WTC11 (cell line): Measurements from ENCODE around the gene EIF3B. TPM values are rescaled to one million over a fixed set of nuclear protein-coding genes. Genes with fewer than 3 reads are reported as not detected.
A peak's percentile ranks its signal among the peaks of the same experiment; 100 is the strongest.

Source experiments
- AR ChIP-seq: fragments of 250-450 bp; sonication (Bioruptor Pico); IDR thresholded peaks from 2 replicates; pipeline ENCODE4 v1.9.0; 2021; ENCODE audit warnings: mild to moderate bottlenecking
- ATF2 ChIP-seq: sonication (generic); formaldehyde crosslinking; IDR thresholded peaks from 2 replicates; pipeline ENCODE4 v1.8.1; 2022; ENCODE audit warnings: low read depth, missing genetic modification reagents, borderline replicate concordance
- CREB1 ChIP-seq: sonication (generic); formaldehyde crosslinking; IDR thresholded peaks from 2 replicates; pipeline ENCODE4 v1.8.0; 2023; ENCODE audit warnings: mild to moderate bottlenecking, missing genetic modification reagents
- CTCF ChIP-seq: fragments of 200-600 bp; IDR thresholded peaks from 2 replicates; pipeline ENCODE4 v1.8.0; 2022; ENCODE audit warnings: antibody characterized with exemption
- E2F4 ChIP-seq: sonication (generic); formaldehyde crosslinking; IDR thresholded peaks from 2 replicates; pipeline ENCODE4 v1.8.1; 2022; ENCODE audit warnings: low read depth, mild to moderate bottlenecking, moderate library complexity, missing genetic modification reagents, borderline replicate concordance
- ESRRA ChIP-seq: sonication (generic); formaldehyde crosslinking; IDR thresholded peaks from 2 replicates; pipeline ENCODE4 v1.8.1; 2022; ENCODE audit warnings: mild to moderate bottlenecking, missing genetic modification reagents, borderline replicate concordance
- FOXP4 ChIP-seq: sonication (generic); formaldehyde crosslinking; IDR thresholded peaks from 2 replicates; pipeline ENCODE4 v1.8.0; 2022; ENCODE audit warnings: mild to moderate bottlenecking, missing genetic modification reagents
- GABPB1 ChIP-seq: sonication (generic); formaldehyde crosslinking; IDR thresholded peaks from 2 replicates; pipeline ENCODE4 v1.8.1; 2023; ENCODE audit warnings: mild to moderate bottlenecking, missing genetic modification reagents
- GRHL2 ChIP-seq: fragments of 250-450 bp; sonication (Bioruptor Pico); IDR thresholded peaks from 2 replicates; pipeline ENCODE4 v1.8.0; 2022; ENCODE audit warnings: mild to moderate bottlenecking, moderate library complexity; ENCODE audit not compliant: insufficient replicate concordance, severe bottlenecking
- GTF2I ChIP-seq: fragments of 250-450 bp; sonication (Bioruptor Pico); conservative IDR thresholded peaks from 2 replicates; pipeline ENCODE4 v1.4.0; 2021; ENCODE audit warnings: mild to moderate bottlenecking
- HMGA2 ChIP-seq: fragments of 250-450 bp; sonication (Bioruptor Pico); IDR thresholded peaks from 2 replicates; pipeline ENCODE4 v1.4.0; 2021; ENCODE audit warnings: mild to moderate bottlenecking, moderate library complexity
- MLX ChIP-seq: sonication (generic); formaldehyde crosslinking; IDR thresholded peaks from 2 replicates; pipeline ENCODE4 v1.8.1; 2023; ENCODE audit warnings: mild to moderate bottlenecking, missing genetic modification reagents, moderate library complexity
- PREB ChIP-seq: sonication (generic); formaldehyde crosslinking; IDR thresholded peaks from 2 replicates; pipeline ENCODE4 v1.8.1; 2022; ENCODE audit warnings: mild to moderate bottlenecking, missing genetic modification reagents, moderate library complexity, borderline replicate concordance
- PRRX2 ChIP-seq: fragments of 250-450 bp; sonication (Bioruptor Pico); IDR thresholded peaks from 2 replicates; pipeline ENCODE4 v1.8.0; 2021; ENCODE audit warnings: mild to moderate bottlenecking
- SMAD3 ChIP-seq: sonication (generic); formaldehyde crosslinking; IDR thresholded peaks from 2 replicates; pipeline ENCODE4 v1.8.0; 2022; ENCODE audit warnings: missing genetic modification reagents, mild to moderate bottlenecking, borderline replicate concordance
- SOX15 ChIP-seq: fragments of 250-450 bp; sonication (Bioruptor Pico); IDR thresholded peaks from 2 replicates; pipeline ENCODE4 v1.9.0; 2021; ENCODE audit warnings: mild to moderate bottlenecking
- TP53 ChIP-seq: sonication (generic); formaldehyde crosslinking; IDR thresholded peaks from 2 replicates; pipeline ENCODE4 v1.8.1; 2023; ENCODE audit warnings: mild to moderate bottlenecking, missing genetic modification reagents
- ZNF219 ChIP-seq: sonication (generic); formaldehyde crosslinking; IDR thresholded peaks from 2 replicates; pipeline ENCODE4 v1.8.0; 2023; ENCODE audit warnings: missing genetic modification reagents, mild to moderate bottlenecking, borderline replicate concordance
- ZNF232 ChIP-seq: sonication (generic); formaldehyde crosslinking; IDR thresholded peaks from 2 replicates; pipeline ENCODE4 v1.8.0; 2022; ENCODE audit warnings: mild to moderate bottlenecking, missing genetic modification reagents
- ZNF281 ChIP-seq: sonication (generic); formaldehyde crosslinking; IDR thresholded peaks from 2 replicates; pipeline ENCODE4 v1.8.0; 2023; ENCODE audit warnings: mild to moderate bottlenecking, missing genetic modification reagents
- ZNF423 ChIP-seq: fragments of 250-450 bp; sonication (Bioruptor Pico); IDR thresholded peaks from 2 replicates; pipeline ENCODE4 v2.1.2; 2022; ENCODE audit warnings: mild to moderate bottlenecking, moderate library complexity
- ZSCAN18 ChIP-seq: fragments of 250-450 bp; sonication (Bioruptor Pico); IDR thresholded peaks from 2 replicates; pipeline ENCODE4 v2.1.2; 2022; ENCODE audit warnings: mild to moderate bottlenecking, moderate library complexity
- total RNA-seq: library from RNA; stranded (reverse); gene quantifications from 3 replicates; pipeline ENCODE4 v1.2.3, GENCODE V29; 2021

The EIF3B gene
- total RNA-seq, 1 experiment from 2014 or later: 361 TPM

- no peak for TF ChIP-seq ZSCAN18 (CRISPR knock-in tag)
- TF ChIP-seq CTCF: no peak
- 0 out of 2 replicates have a peak, but pooled peaks have one; percentile 26 for TF ChIP-seq ESRRA (CRISPR knock-in tag)
- TF ChIP-seq SMAD3 (CRISPR knock-in tag): no peak
- TF ChIP-seq ZNF232 (CRISPR knock-in tag): no peak; the same call in 1 of the 2 replicates
- no peak for TF ChIP-seq HMGA2 (CRISPR knock-in tag)
- TF ChIP-seq CREB1 (CRISPR knock-in tag): no peak
- no peak for TF ChIP-seq E2F4 (CRISPR knock-in tag)
- no peak for TF ChIP-seq GRHL2 (CRISPR knock-in tag)
- no peak for TF ChIP-seq ATF2 (CRISPR knock-in tag)
- TF ChIP-seq TP53 (CRISPR knock-in tag): no peak
- TF ChIP-seq PREB: no peak
- TF ChIP-seq ZNF281 (CRISPR knock-in tag): no peak
- no peak for TF ChIP-seq MLX (CRISPR knock-in tag)
- TF ChIP-seq AR (CRISPR knock-in tag): no peak
- TF ChIP-seq ZNF423 (CRISPR knock-in tag): no peak
- TF ChIP-seq ZNF219: no peak
- TF ChIP-seq GABPB1 (CRISPR knock-in tag): no peak
- no peak for TF ChIP-seq PRRX2 (CRISPR knock-in tag)
- TF ChIP-seq SOX15 (CRISPR knock-in tag): no peak
- TF ChIP-seq FOXP4 (CRISPR knock-in tag): peak; percentile 71; the same call in 1 of the 2 replicates
- no peak for TF ChIP-seq GTF2I (CRISPR knock-in tag)
Measured at GRCh38 chr7:2354186-2354938, at the start of gene EIF3B (continued).
